SK-N-SH (cell line): ENCODE data around the gene GABRG3.

ENCODE experiments used
- EP300 ChIP-seq, 2 experiments: IDR thresholded peaks; 2 replicates each; pipeline versions ENCODE4 v1.4.0 to v1.6.1; 2012; ENCODE audit warnings: borderline replicate concordance in 1 of 2, low read depth in 1 of 2, low read length in 1 of 2
- EZH2phosphoT487 ChIP-seq: fragments of 200-600 bp; sonication (generic); IDR thresholded peaks from 2 replicates; pipeline ENCODE4 v1.6.1; 2017; ENCODE audit warnings: low read depth, mixed run types, mild to moderate bottlenecking, antibody characterized with exemption, moderate library complexity, borderline replicate concordance
- FOSL2 ChIP-seq: IDR thresholded peaks from 2 replicates; pipeline ENCODE4 v1.4.0; 2012; ENCODE audit warnings: low read depth, mild to moderate bottlenecking, moderate library complexity, borderline replicate concordance
- JUND ChIP-seq: IDR thresholded peaks from 2 replicates; pipeline ENCODE4 v1.4.0; 2012
- MAX ChIP-seq: IDR thresholded peaks from 2 replicates; pipeline ENCODE4 v1.4.0; 2012; ENCODE audit warnings: low read depth
- MXI1 ChIP-seq: IDR thresholded peaks from 2 replicates; pipeline ENCODE4 v1.6.1; 2012; ENCODE audit warnings: mild to moderate bottlenecking, low read depth, low read length, improper control_type of control experiment
- RAD21 ChIP-seq: IDR thresholded peaks from 2 replicates; pipeline ENCODE4 v1.6.1; 2012; ENCODE audit warnings: mild to moderate bottlenecking, low read length
- REST ChIP-seq: IDR thresholded peaks from 2 replicates; pipeline ENCODE4 v1.6.1; 2012; ENCODE audit warnings: mild to moderate bottlenecking, low read depth, low read length, moderate library complexity
- RFX5 ChIP-seq: IDR thresholded peaks from 2 replicates; pipeline ENCODE4 v1.6.1; 2012; ENCODE audit warnings: mild to moderate bottlenecking, improper control_type of control experiment, low read length
- SMC3 ChIP-seq: IDR thresholded peaks from 2 replicates; pipeline ENCODE4 v1.6.1; 2012; ENCODE audit warnings: low read depth, low read length, improper control_type of control experiment
- TAF1 ChIP-seq: IDR thresholded peaks from 2 replicates; pipeline ENCODE4 v1.6.1; 2012; ENCODE audit warnings: low read depth, mild to moderate bottlenecking, low read length, moderate library complexity, borderline replicate concordance
- TF ChIP-seq, protein P1 (sequence below): fragments of 200-600 bp; sonication (generic); IDR thresholded peaks from 2 replicates; pipeline ENCODE4 v1.6.1; 2017; ENCODE audit warnings: antibody characterized with exemption, mild to moderate bottlenecking, moderate library complexity

DNA sequence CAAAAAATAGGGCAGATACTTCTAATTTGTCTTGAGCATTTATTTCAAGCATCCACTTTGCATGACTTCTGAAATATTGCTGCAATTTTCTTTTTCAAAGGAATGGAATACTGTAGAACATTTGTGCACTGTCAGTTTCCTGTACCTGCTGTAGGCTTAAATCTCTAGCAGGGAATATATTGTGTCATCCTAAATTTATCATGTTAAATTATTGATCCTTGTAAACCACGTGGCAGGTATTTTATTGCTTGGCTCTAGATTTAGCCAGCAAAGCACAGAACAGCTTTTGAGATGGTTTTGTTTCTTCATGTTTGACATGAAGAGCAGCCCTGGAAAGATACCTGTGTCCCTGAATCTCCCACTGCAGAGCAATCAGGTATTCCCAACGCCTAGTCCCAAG lies 470.1 kb downstream of the GABRG3 start:
- TF ChIP-seq EP300 (IDR thresholded peaks at IDR 0.05; ENCODE audit: borderline replicate concordance in 1 of 2, low read depth in 1 of 2, low read length in 1 of 2), result no peak
- TF ChIP-seq SMC3, result no peak
- no peak for TF ChIP-seq EZH2phosphoT487
- TF ChIP-seq, protein P1, sequence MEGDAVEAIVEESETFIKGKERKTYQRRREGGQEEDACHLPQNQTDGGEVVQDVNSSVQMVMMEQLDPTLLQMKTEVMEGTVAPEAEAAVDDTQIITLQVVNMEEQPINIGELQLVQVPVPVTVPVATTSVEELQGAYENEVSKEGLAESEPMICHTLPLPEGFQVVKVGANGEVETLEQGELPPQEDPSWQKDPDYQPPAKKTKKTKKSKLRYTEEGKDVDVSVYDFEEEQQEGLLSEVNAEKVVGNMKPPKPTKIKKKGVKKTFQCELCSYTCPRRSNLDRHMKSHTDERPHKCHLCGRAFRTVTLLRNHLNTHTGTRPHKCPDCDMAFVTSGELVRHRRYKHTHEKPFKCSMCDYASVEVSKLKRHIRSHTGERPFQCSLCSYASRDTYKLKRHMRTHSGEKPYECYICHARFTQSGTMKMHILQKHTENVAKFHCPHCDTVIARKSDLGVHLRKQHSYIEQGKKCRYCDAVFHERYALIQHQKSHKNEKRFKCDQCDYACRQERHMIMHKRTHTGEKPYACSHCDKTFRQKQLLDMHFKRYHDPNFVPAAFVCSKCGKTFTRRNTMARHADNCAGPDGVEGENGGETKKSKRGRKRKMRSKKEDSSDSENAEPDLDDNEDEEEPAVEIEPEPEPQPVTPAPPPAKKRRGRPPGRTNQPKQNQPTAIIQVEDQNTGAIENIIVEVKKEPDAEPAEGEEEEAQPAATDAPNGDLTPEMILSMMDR, result no peak
- TF ChIP-seq MAX, result no peak
- TF ChIP-seq RFX5, result no peak
- TF ChIP-seq JUND, result no peak
- no peak for TF ChIP-seq TAF1
- no peak for TF ChIP-seq RAD21
- TF ChIP-seq FOSL2, result no peak
- no peak for TF ChIP-seq REST
- no peak for TF ChIP-seq MXI1
